Measurements from ENCODE around the gene MAPK8IP1.
"Not testable (repeated sequence)": the region's sequence is repeated elsewhere in the genome, so short reads cannot be mapped to it uniquely, and the experiment has no call there.

Gene MAPK8IP1

GRCh38 chr11:45885274-45885920 is at the start of gene MAPK8IP1:
TSS of gene MAPK8IP1 (plus strand) at chr11:45885651. CDS start at chr11:45885821, 170 bp downstream.
- peak; percentile 9 to 24 (median 17) for DNase-seq

GRCh38 chr11:45839204-45839603 is 46.2 kb upstream of the MAPK8IP1 start:
- no peak for DNase-seq

DNA sequence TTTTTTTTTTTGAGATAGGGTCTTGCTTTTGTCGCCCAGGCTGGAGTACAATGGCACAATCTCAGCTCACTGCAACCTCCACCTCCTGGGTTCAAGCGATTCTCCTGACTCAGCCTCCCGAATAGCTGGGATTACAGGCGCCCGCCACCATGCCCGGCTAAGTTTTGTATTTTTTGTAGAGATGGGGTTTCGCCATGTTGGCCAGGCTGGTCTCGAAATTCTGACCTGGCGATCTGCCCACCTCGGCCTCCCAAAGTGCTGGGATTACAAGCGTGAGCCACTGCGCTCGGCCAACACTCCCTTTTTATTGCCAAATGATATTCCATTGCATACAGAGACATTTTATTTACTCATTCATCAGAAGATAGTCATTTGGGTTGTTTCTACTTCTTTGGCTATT is 45.2 kb upstream of the MAPK8IP1 start:
- DNase-seq, result not testable (repeated sequence)

DNA sequence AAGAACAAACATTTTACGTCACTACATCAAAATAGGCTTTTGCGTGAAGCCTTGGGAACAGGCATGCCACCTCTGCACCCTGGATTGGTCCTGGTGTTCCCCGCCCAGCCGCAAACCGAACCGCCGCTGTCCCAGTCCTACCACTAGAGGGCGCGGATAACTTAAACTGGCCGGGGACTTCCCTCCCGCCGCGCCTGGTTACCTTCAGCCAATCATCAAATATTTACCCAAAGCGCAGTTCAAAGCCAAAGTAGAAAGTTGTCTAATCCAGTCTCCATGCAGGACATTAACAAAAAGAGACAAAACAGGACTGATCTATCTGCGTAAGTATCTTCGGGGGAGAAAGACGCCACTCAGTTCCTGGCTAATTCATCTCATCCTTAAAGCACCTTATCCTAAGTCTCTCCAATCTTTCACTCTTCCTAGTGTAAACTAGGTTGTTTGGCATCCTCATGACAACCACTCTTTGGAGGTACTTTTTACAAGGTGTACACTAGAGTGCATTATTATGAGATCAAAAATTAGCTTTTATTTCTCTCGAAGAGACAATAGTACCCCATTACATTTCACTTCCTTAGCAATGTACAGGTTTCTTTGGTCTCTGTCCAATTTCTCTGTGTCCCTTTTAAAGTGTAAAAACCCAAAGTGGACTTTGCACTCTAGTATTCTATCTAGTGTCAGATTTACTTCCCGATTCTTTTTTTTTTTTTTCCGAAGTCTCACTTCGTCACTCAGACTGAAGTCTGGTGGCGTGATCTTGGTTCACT is 42.1 kb upstream of the MAPK8IP1 start:
- peak; percentile 66 to 74 (median 70) for DNase-seq

GRCh38 chr11:45844822-45845578 is 40.5 kb upstream of the MAPK8IP1 start:
- no peak for DNase-seq

DNA sequence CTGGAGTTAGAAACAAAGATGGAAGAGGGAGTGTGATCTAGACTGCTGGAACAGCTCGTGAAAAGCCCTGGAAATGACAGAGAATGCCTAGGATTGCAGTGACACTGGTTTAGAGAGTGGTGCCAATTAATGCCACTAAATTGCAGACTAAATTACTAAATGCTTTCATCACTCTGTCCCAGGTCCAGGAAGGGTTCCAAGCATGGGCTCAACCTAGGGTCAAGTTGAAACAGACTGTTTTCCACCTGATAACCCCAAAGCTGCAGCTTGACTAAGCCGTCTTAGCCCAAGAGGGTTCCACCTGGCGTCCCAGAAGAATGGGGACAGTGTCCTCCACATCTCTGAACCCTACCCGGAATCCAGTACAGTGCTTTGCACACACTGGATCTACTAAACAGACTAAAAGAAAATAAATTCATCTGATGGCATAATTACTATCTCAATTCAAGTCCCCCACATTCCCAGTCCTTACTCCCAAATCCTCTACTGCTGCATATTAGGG is 39.2 kb upstream of the MAPK8IP1 start:
- DNase-seq, result no peak

GRCh38 chr11:45846974-45847910 is 38.2 kb upstream of the MAPK8IP1 start, which contains the start of gene CRY2:
TSS of gene CRY2 (plus strand) at chr11:45847475. CDS start at chr11:45847491, 16 bp downstream.
- peak; percentile 94 to 99 (median 98) for DNase-seq

- DNase-seq, result no peak
Measured at GRCh38 chr11:45847911-45848316, 37.5 kb upstream of the MAPK8IP1 start.

DNA sequence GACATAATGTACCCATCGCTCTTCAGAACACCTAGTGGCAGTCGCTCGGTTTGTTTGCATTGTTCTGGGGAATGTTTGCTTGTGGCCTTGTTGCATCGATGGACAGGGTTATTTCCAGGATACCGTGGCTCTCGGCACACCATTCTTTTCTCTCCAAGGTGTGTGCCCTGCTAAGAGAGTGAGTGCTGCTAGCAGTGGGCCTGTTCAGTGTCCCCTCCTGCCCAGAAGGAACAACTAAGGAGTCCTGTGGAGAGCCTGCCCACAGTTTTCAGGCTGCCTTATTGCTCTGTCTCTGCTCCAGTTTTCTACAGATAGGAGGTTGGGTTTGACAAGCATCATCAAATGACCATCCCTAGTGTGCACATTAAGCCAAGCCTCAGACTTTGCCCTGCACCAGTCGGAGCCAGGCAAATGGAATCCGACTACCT is 36.8 kb upstream of the MAPK8IP1 start:
- DNase-seq, result no peak

GRCh38 chr11:45850446-45850845 is 35.0 kb upstream of the MAPK8IP1 start:
- DNase-seq, result no peak

DNA sequence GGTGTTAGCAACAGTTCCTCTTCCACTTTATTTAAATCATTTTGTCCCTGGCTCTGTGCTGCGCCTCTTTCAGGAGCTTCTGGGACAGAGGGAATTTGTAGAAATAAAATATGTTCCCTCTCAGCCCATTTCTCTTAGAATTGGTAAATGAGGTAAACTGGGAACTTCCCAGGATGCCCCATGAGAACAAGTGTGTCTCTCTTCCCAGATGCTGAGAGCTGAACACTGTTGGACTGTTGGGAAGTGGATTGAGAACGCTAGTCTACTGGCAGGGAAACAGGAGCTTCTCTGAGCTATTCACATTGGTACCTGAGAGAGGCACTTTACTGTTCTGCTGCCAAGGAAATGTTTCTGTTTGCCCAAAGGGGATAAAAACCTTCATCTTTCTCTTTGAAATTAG is 34.2 kb upstream of the MAPK8IP1 start:
- DNase-seq, result no peak

- no peak for DNase-seq
Measured at GRCh38 chr11:45852018-45852711, 33.3 kb upstream of the MAPK8IP1 start.

DNA sequence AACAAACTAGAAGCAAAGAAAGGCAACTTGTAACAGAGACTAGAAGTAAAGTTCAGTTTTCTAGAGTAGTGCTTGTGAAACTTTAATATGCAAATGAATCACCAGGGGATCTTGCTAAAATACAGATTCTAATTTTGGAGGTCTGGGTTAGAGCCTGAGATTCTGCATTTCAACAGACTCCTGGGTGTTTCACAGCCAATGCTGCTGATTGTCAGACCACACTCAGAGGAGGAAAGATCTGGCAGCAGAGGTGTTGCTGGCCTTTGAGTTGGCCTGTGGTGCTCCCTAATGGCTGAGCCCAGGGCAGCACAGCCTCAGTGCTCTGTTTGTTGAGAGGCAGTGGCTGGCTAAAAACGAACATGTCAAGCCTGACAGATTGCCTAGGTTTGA is 32.7 kb upstream of the MAPK8IP1 start:
- no peak for DNase-seq

DNA sequence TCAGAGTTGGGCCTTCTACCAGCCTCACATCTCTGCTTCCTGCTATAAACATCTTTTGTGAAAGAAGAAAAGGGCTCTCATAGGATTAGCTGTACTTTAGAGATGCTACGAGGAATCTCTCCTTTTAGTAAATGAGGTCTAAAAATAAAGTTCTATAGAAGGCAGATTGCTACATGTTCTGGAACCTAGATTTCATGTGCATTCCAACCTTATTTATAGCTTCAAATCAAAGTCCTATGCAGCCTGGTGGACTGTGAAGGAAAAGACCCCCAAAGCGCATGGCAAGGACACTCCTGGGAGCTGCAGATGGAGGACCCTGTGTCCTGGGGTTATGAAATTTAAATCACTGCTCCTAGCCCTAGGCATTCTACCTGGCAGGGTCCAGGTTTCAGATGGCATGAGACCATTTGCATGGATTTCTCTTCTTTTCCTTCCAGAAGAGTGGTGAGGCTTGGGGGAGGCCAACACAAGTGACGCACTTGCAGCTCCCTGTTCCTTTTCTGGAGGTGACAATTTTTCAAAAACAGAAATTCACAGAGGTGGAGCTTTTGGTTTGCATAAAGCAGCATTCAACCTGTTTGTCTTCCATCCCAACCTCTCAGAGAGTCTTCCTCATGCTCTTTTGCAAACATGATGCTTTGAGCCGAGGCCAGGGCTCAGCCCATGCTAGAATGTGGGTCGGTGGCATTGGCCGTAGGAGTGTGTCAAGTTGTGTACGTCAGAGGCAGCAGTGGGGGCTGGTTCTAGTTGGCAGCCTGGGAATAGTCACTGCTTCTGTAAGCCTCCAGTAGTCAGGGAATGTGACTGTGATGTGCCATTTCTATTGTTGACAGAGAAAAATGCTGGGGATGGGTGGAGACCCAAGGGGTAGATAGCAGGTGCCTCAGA is 31.9 kb upstream of the MAPK8IP1 start:
- no peak for DNase-seq

DNA sequence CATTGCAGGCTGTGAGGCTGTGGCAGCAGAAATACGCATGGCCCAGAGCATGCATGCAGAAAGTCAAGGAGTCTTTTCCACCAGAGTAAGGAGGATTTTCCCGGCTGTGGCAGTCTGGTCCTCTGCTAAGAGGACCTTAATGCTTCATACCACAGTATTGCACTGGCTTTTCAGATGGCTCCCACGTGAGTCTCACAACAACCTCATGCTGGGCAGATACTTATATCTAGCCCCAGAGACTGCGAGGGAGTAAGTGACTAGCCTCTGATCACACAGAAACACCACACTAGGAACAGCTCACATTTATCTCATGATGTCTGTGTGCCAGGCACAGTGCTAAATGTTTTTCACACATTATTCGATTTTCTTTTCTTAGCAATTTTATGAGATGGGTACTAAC is 30.1 kb upstream of the MAPK8IP1 start:
- DNase-seq, result no peak

DNA sequence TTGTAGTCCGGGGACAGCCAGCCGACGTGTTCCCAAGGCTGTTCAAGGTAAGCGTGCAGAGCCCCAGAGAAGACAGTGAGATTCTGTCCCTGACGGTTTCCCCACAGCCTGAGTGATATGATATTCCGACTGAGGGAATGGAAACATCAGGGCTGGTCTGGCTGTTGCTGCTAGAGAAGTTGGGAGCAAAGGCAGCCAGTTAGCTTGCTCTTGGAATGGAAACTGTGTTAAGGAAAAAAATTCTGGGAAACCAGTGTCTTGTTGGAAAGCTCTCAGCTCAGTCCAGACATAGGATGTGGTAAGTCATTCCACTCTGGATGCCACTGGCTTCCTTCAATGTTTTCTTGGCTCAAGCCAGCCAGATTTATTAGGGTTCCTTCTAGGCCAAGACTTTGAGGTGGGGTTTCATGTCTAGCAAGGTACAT is 29.4 kb upstream of the MAPK8IP1 start:
- DNase-seq, result no peak

GRCh38 chr11:45857961-45858474 is 27.4 kb upstream of the MAPK8IP1 start:
- DNase-seq, result no peak

DNA sequence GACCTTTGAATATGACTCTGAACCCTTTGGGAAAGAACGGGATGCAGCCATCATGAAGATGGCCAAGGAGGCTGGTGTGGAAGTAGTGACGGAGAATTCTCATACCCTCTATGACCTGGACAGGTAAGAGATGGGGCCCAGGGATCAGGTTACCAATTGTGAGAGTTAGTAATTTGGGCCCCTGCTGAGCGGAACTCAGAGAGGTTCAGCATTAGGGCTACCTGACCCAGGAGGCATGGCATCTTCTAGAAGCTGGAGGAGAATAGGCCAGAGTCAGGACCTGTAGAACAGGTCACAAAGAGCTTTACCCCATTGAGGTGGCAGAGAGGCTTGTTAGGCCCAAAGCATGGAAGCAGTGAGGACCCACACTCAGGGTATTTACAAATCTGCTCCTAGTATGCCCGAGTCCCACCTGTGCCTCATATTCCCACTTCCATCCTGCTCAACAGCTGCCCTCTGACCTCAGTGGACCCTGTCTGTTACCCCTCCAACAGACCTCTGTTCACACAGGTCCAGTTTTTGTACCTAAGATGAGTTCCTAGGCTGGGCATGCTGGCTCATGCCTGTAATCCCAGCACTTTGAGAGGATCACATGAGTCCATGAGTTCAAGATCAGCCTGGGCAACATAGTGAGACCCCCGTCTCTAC is 26.6 kb upstream of the MAPK8IP1 start:
- no peak for DNase-seq

DNA sequence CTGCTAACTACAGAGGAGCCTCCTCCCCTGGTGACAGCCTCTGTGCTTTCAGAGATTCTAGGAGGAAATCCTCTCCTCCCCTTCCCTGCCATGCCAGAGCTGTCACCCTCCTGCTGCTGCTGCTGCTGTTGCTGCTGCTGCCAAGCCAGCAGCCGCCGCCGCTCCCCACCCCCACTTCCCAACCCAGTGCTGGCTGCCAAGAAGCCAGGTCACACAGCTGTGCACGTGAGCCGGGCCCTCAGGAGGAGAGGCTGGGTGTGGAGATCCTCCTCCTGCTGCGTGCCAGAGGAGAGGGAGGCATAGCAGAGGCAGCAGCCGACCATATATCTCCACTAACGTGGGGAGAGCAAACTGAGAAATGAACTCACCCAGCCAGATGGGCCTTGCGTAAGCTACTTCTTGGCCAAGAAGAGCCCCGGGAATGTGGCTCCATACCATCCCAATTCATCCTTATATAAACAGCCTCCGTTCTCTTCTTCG is 25.8 kb upstream of the MAPK8IP1 start:
- DNase-seq, result no peak

All from activated CD4-positive, CD25-positive, alpha-beta regulatory T cell (primary cell).